Germinal center (tissue), 1 donor: ENCODE data around the gene UNC79.
A peak's percentile ranks its signal among the peaks of the same experiment; 100 is the strongest.
"Not testable (repeated sequence)": the region's sequence is repeated elsewhere in the genome, so short reads cannot be mapped to it uniquely, and the experiment has no call there.

Experiments
- DNase-seq: peaks from one replicate; pipeline ENCODE4 v3.0.0; 2012; ENCODE audit warnings: mixed read lengths, low spot score

Gene UNC79

GRCh38 chr14:93493622-93494021 lies 62.9 kb downstream of the UNC79 start:
- not testable (repeated sequence) for DNase-seq

- DNase-seq, result no peak
These were observed 66.4 kb downstream of the UNC79 start for GRCh38 chr14:93496856-93497741.

GRCh38 chr14:93510056-93510455 lies 79.3 kb downstream of the UNC79 start:
- no peak for DNase-seq

- DNase-seq, result no peak
These were observed 80.3 kb downstream of the UNC79 start for GRCh38 chr14:93511001-93511400.

GRCh38 chr14:93520053-93520607 lies 89.4 kb downstream of the UNC79 start:
- DNase-seq, result no peak

- DNase-seq, result no peak
These were observed 91.5 kb downstream of the UNC79 start for GRCh38 chr14:93522221-93522620.

- not testable (repeated sequence) for DNase-seq
These were observed 94.5 kb downstream of the UNC79 start for GRCh38 chr14:93525216-93525615.

GRCh38 chr14:93525696-93526451 lies 95.1 kb downstream of the UNC79 start:
- no peak for DNase-seq

- DNase-seq, result no peak
These were observed 96.5 kb downstream of the UNC79 start for GRCh38 chr14:93527203-93527607.

- no peak for DNase-seq
These were observed 98.3 kb downstream of the UNC79 start for GRCh38 chr14:93528884-93529558.

- no peak for DNase-seq
These were observed 100.9 kb downstream of the UNC79 start for GRCh38 chr14:93531644-93532043.

GRCh38 chr14:93532541-93532940 lies 101.8 kb downstream of the UNC79 start:
- DNase-seq, result no peak

- DNase-seq, result no peak
These were observed 102.7 kb downstream of the UNC79 start for GRCh38 chr14:93533437-93533836.

- peak; percentile 40 for DNase-seq
These were observed 103.1 kb downstream of the UNC79 start for GRCh38 chr14:93533842-93534241.

GRCh38 chr14:93535537-93535936 lies 104.8 kb downstream of the UNC79 start:
- DNase-seq, result no peak

GRCh38 chr14:93536945-93537344 lies 106.2 kb downstream of the UNC79 start:
- no peak for DNase-seq

- DNase-seq, result no peak
These were observed 107.2 kb downstream of the UNC79 start for GRCh38 chr14:93537951-93538350.

- DNase-seq, result no peak
These were observed 107.7 kb downstream of the UNC79 start for GRCh38 chr14:93538413-93538812.

- no peak for DNase-seq
These were observed 109.5 kb downstream of the UNC79 start for GRCh38 chr14:93540235-93540634.

GRCh38 chr14:93543766-93544165 lies 113.0 kb downstream of the UNC79 start:
- DNase-seq, result no peak

GRCh38 chr14:93544212-93544611 lies 113.5 kb downstream of the UNC79 start:
- no peak for DNase-seq

- DNase-seq, result no peak
These were observed 115.9 kb downstream of the UNC79 start for GRCh38 chr14:93546642-93547041.
